IMR-90 (cell line): Measurements from ENCODE around the gene ADM. TPM values are rescaled to one million over a fixed set of nuclear protein-coding genes. Genes with fewer than 3 reads are reported as not detected.
A peak's percentile ranks its signal among the peaks of the same experiment; 100 is the strongest.

Experiments used
- MAZ ChIP-seq: IDR thresholded peaks from 2 replicates; pipeline ENCODE4 v1.6.1; 2012; ENCODE audit warnings: low read depth, mild to moderate bottlenecking, low read length, improper control_type of control experiment, moderate library complexity, borderline replicate concordance
- RAD21 ChIP-seq: IDR thresholded peaks from 2 replicates; pipeline ENCODE4 v1.6.1; 2012; ENCODE audit warnings: low read length, improper control_type of control experiment
- polyA plus RNA-seq, 3 experiments: library from polyadenylated mRNA; depleted of rRNA; stranded (reverse); fragments of >200 nt; gene quantifications; 2 replicates each; pipeline ENCODE4 v1.2.3, GENCODE V29; 2012; ENCODE audit warnings: low replicate concordance in 1 of 3
- total RNA-seq: library from RNA; depleted of rRNA; stranded (reverse); fragments of >200 nt; gene quantifications from 2 replicates; pipeline ENCODE4 v1.2.3, GENCODE V29; 2012
- TF ChIP-seq, protein P1 (sequence below): conservative IDR thresholded peaks from 2 replicates; pipeline ENCODE4 v1.5.1; 2012; ENCODE audit warnings: mild to moderate bottlenecking, low read depth, low read length, improper control_type of control experiment

Gene ADM
- total and polyA plus RNA-seq, 2 of the 4 experiments (the other 2 are of a cell fraction), result 357 to 559 TPM

DNA sequence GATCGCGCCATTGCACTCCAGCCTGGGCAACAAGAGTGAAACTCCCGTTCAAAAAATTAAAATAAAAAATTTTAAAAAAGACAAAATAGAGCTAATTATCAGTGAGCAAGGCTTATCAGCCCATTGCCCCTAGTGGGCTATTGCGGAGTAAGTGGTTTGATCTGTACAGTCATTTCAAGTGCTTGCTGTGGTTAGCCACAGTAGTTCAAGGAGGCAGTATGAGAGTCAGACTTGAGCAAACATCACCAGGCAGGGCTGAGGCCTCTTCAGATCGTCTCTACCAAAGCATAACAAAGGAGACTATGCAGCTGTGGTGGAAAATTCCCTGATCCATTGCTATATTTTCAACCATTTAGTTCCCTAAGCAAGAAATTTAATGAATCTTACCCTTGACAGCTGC lies 6.5 kb upstream of the ADM start (continued):
- TF ChIP-seq, protein P1, sequence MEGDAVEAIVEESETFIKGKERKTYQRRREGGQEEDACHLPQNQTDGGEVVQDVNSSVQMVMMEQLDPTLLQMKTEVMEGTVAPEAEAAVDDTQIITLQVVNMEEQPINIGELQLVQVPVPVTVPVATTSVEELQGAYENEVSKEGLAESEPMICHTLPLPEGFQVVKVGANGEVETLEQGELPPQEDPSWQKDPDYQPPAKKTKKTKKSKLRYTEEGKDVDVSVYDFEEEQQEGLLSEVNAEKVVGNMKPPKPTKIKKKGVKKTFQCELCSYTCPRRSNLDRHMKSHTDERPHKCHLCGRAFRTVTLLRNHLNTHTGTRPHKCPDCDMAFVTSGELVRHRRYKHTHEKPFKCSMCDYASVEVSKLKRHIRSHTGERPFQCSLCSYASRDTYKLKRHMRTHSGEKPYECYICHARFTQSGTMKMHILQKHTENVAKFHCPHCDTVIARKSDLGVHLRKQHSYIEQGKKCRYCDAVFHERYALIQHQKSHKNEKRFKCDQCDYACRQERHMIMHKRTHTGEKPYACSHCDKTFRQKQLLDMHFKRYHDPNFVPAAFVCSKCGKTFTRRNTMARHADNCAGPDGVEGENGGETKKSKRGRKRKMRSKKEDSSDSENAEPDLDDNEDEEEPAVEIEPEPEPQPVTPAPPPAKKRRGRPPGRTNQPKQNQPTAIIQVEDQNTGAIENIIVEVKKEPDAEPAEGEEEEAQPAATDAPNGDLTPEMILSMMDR, result peak; percentile 48
- TF ChIP-seq MAZ, result peak; percentile 44; the same call in 1 of the 2 replicates
- TF ChIP-seq RAD21, result no peak
